ENCODE results near the gene CTSH.

- TF ChIP-seq EZH2phosphoT487 (IDR thresholded peaks at IDR 0.05; ENCODE audit: insufficient read depth, low read depth), result no peak
- no peak for TF ChIP-seq EZH2 (IDR thresholded peaks at IDR 0.05; ENCODE audit: insufficient read depth, poor library complexity, severe bottlenecking)
Measured at GRCh38 chr15:78976691-78977090, 31.8 kb upstream of the CTSH start.

Measured in GM23248 (cell line).